Measurements from ENCODE around the gene EPS8L1.

EPS8L1 gene

DNA sequence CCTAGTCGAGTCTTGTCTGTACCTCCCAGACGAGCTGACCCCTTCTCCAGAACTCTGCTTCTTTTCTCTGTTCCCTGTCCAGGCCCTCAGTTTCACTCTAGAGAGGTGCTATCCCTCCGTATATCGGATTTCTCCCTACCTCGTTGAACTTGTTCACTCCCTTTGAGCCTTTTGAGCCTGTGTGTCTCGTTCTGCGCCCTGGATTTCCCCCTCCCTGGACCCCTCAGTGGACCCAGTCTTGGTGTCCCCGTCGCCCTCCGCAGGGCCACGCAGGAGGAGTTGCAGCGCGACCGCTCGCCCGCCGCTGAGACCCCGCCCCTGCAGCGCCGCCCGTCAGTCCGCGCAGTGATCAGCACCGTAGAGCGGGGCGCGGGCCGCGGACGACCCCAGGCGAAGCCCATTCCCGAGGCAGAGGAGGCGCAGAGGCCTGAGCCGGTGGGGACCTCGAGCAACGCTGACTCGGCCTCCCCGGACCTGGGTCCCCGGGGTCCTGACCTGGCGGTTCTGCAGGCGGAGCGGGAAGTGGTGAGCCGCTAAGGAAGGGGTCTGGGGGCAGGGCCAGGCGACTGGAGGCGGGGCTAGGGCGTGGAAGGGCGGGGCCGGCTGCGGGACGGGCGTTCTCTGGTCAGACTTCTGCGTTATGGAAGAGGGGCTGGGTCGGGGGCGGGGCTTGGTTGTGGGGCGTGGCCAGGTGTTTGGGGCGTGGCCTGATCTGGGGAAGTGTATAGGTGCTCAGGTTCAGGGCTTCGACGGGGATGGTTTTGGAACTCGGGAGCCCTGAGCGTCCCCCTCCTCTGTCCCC lies 5.5 kb downstream of the EPS8L1 start:
- peak; percentile 97 for DNase-seq

- DNase-seq = no peak
Measured at GRCh38 chr19:55081770-55082019, 6.0 kb downstream of the EPS8L1 start.

GRCh38 chr19:55082020-55082851 lies 6.6 kb downstream of the EPS8L1 start:
- DNase-seq = peak; percentile 76

DNA sequence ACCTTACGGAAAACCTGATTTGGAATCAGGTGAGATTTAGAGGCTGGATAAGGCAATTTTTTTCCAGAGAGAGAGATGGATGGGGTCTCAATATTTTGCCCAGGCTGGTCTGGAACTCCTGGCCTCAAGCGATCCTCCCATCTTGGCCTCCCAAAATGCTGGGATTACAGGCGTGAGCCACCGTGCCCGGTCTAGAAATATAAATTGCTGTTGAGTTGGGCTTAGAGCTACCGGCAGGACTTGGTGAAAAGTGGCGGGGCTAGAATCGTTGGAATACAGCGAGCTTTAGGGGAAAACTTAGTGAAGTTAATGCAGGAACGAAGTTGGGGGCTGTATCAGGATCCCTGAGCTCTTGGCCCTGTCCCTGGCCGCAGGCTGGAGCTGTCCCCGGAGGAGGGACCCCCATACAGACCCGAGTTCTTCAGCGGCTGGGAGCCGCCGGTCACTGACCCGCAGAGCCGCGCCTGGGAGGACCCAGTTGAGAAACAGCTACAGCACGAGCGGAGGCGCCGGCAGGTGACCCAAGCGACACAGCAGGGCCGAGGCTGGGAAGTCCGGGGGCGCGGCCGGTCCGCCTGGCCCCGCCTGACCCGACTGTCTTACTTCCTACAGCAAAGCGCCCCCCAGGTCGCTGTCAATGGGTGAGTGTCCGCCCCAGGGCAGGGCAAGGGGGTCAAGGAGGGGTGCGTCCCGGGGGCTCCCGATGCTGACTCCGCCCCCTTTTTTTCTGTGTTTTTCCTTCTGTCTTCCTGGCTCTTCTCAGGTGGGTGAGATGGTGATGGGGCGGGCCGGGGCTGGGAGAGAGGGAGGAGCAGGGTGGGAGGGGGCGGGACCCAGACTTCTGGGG lies 7.6 kb downstream of the EPS8L1 start:
- no peak for DNase-seq

GRCh38 chr19:55084416-55084815 lies 8.7 kb downstream of the EPS8L1 start:
- no peak for DNase-seq

DNA sequence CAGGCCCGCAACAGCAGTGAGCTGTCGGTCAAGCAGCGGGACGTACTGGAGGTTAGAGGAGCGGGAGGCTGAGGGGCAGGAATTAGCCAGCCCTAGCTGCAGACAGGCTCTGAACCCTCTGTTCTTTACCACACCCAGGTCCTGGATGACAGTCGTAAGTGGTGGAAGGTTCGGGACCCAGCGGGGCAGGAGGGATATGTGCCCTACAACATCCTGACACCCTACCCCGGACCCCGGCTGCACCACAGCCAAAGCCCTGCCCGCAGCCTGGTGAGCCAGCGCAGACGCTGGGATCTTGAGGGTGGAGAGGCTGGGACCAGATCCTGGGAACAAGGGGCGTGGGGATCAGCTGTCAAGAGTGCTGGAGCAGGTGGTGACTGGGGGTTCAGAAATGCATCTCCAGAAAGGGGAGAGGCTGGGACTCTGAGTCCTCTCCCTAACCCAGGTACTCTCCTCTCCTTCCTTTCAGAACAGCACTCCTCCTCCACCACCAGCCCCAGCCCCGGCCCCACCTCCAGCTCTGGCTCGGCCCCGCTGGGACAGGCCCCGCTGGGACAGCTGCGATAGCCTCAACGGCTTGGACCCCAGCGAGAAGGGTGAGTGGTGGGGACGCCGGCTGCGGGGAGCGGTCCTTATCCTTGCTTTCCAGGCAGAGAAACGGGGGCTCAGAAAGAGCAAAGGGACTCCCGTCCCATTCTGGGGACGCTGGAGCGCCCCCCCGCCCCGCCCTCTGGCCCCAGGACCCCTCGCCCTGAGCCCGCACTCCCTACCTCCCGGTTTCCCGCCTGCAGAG lies 10.4 kb downstream of the EPS8L1 start:
- DNase-seq = no peak

- peak; percentile 98 for DNase-seq
Measured at GRCh38 chr19:55086730-55087541, 11.3 kb downstream of the EPS8L1 start.

GRCh38 chr19:55087542-55087901 lies 11.9 kb downstream of the EPS8L1 start:
- DNase-seq = no peak

DNA sequence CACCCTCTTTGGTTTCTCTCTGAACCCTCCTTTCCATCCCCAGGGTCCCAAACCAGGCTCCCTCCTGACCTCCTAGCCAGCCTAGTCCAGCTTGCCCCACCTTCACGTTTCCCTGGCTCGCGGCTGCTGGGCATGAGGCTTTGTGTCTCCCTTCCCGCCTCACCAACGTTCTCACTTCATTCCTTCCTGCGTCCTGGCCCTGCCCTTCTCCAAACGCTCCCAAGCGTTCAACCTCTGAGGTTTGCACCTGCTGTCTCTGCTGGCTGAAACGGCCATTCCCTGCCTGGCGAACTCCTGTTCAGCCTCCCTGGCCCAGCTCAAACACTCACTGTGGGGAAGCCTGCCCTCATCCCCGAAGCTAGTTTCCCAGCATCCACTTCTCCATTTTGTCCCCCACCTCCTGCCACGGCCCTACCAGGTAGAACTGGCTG lies 12.4 kb downstream of the EPS8L1 start:
- DNase-seq = no peak

GRCh38 chr19:55088543-55089341 lies 13.1 kb downstream of the EPS8L1 start:
- peak; percentile 88 for DNase-seq

- DNase-seq = no peak
Measured at GRCh38 chr19:55089342-55089944, 13.8 kb downstream of the EPS8L1 start.

GRCh38 chr19:55090564-55090963 lies 14.9 kb downstream of the EPS8L1 start:
- DNase-seq = peak; percentile 46

- DNase-seq = no peak
Measured at GRCh38 chr19:55091126-55091910, 15.6 kb downstream of the EPS8L1 start.

GRCh38 chr19:55091955-55092354 lies 16.3 kb downstream of the EPS8L1 start:
- peak; percentile 89 for DNase-seq

DNA sequence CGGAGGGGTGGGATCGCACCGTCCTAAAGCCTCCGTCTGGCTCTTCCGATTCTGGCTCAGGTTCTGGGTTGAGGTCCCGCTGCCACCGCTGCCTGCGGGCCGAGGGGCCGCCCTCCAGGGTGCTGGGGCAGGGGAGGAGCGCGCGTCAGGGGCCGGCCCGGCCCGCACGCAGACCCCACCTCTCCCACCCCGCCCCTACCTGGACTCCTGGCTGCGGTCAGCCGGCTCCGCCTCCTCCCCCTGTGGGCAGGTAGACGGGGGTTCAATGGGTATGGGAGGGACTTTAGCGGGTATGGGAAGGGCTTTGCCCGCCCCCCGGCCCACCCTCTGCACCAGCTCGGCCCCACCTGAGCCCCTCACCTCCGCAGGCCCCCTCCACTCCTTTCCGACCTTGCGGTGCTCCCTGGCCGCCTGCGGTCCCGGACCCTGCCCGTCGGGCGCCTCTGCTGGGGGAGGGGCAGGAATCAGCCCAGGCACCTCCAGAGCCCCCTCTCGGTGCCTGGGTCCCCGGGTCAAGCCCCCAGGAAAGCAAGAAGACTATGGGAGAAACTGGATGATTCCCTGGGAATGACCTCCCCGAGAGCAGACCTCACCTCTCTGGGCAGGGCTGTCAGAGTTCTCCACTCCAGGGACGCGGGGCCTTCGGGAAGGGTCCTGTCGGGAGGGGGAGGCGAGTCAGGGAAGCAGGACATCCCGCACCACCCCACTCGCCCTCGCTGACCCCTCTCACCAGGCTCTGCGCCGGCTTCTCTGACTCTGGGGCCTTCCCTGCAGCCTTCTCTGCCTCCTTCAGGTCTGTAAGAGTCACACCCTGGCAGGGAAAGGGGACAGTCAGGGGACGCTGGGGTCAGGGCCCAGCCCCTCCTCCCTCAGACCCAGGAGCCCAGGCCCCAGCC lies 17.0 kb downstream of the EPS8L1 start:
- DNase-seq = peak; percentile 76

DNA sequence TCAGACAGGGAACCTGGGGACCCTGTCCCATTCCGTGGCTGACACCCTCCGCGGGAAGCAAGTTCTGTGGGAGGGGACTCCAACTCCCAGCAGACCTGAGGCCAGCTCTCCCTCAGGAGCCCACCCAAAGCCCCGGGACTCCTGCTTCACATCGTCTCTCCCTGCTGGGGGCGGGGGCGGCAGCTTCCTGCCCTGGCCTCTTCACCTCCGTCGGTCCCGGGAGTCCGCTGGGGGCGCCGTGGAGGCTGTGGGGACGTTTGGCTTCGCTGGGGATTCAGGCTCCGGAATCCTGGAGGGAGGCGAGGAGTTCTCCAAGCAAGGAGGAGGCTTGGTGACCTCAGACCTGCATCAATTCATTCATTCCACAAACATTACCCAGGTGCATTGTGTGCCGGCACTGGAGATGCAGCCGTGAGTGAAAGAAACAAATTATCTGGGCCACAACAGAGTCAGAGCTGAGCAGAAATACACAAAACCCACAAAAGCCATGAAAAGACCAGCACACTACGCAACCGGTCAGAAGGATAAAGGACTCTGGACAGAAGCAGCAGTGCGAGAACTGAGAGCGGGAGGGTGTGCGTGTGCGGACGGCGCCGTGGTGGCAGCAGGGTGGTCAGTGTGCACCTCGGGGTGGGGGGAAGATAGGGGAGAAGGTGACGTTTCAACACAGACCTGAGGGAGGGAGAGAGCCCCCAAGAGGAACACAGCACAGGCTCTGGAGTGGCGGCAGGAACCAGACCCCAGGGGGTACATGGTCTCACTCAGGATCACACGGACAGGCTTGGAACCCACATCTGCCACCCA lies 19.0 kb downstream of the EPS8L1 start:
- peak; percentile 92 for DNase-seq

DNA sequence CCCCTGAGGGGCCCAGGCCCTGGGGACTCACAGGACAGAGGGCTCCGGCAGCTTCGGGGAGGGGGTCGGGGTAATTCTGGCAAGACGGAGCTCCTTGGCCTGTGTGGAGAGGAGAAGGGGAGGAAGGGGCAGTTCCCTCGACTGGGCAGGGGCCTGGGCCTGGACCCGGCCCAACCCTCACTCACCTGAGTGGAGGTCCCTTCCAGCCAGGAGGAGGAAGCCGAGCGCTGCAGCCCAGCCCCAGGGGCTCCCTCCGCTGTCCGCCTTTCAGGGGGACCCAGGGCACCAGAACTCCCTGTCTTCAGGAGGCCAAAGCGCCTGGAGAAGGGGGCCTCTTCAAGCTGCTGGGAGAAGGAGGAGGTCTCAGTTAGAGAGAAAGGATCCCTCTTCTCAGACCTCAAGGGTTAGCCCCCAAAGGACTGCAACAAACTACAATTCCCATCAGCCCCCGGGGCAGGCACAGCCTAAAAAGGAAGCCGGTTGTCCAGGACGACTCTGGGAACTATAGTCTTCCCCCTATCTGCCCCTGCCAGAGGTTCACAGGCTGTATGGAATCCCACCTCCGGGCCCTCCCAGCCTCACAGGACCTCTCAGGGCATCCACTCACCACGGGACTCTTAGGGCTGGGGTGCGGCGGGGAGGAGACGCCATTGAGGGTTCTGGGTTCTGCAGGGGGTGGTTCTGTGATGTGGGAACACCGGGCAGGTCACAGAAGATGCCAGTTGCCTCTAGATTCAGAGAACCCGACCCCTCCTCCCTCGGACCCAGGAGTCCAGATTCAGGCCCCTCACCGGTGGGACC lies 19.8 kb downstream of the EPS8L1 start:
- DNase-seq = peak; percentile 65

All from islet precursor cell (in vitro differentiated cells).